Kidney glomerular epithelial cell (primary cell): ENCODE measurements around the gene CX3CR1.
A peak's percentile ranks its signal among the peaks of the same experiment; 100 is the strongest.
"Not testable (repeated sequence)": the region's sequence is repeated elsewhere in the genome, so short reads cannot be mapped to it uniquely, and the experiment has no call there.

Experiments used
- DNase-seq: peaks from one replicate; lab custom pipeline; 2025; lab: John Stamatoyannopoulos, UW

CX3CR1 gene

DNA sequence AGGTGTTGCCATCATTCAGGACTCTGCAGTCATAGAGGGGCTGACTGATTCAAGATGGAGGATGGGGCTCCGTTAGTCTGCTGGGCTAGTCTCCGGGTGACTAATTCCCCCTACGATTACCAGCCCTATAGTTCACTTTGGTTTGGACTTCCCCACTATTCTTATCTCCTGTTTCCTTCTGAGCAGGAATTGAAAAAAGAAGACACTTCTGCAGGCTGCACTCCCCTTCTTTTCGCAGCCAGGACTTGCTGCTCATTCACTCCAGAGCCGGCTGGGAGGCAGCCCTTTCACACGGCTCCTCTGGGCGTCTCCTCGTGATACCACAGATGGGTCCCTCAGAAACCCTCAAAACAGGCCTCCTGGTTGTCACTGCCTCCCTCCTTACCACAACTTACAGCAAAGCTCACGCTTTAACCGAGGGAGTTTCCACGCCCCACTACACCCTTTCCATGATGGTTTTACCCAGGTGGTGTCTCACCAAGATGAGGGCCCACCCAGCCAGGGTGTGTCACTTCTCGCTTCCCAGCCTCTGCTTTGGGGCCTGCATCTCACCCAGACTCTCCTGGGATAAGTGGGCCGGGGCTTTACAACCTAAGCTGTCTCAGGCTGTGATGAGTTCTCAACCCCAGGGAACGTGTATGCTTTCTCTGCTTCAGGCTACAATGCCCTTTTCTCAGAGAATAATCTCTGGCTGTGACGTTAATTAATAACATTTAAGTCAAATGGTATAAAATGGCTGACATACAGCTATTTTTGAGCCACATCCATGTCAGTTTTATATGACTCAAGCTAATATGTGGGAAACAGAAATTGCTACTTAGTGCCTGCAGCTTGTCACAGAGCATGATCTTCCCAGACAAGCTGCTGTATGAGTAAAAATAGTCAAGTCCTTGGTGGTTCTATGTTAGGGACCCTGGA lies 11.9 kb downstream of the CX3CR1 start:
- DNase-seq, result no peak

DNA sequence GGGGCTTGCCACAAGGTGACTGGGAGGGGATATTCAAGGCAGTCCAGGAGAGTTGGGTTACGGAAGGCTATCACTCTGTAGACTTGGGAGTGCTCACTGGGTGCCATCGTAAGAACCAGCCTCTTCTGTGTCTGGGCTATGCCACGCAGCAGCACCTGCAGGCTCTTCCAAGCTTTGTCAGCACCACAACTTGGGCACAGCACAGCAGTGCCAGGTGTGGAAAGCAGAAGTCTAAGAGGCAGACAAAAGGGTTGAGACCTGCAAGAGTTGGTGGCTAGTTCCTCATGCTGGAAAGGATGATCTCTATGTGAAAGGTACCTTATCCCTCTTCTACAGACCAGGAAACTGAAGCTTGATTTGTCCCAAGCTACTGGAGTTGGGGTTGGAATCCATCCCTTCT lies 15.8 kb downstream of the CX3CR1 start:
- DNase-seq, result no peak

DNA sequence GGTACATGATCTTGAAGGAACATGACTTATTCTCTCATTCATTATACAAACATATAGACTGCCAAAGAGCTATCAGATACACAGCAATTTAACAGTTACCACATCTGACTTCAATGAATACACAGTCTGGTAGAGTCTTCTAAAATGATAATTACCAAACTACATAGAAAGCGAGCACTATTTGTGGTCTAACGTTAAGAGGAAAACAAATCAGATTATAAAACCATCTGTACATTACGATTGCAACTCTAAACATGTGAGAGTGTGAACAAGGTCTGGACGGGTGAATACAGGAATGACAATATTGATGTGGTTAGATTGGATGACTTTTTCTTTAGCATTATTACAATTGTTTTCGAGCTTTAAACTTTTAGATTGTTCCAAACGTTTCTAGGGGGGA lies 16.3 kb downstream of the CX3CR1 start:
- no peak for DNase-seq

DNA sequence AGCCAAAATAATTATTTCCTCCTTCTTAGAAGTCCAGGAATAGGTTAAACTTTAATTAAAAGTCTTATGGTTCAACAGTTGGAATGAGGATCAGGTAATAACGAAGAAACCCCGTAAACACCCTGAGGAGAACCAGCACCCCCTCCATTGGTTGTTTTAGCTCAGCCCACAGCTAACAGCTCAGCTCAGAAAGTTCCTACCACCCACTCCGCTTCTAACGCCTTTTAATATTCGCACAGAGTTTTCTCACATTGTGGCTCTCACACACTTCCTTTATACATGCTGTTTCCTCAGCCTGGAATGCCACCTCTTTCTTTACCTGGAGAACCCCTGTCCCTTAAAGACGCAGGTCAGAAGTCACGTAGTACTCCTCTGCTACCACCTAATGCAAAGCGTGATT lies 17.0 kb downstream of the CX3CR1 start:
- no peak for DNase-seq

DNA sequence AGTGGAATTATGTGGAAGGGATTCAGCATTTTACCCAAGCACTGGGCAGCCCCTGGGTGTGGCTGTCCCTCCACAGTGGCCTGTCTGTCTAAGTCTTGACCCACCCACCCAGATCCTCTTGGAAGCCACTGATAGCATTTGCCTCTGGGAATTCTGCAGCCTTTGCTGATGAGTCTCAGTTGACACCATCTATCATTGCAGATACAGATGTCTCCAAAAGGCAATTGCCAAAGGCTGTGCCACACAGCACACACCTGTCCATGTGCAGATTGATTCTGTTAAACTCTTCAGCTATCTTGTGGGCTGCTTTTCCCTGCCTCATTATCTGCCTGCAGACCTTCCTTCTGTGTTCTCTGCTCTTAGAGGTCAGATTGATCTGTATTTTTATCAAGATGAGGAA lies 18.1 kb downstream of the CX3CR1 start:
- DNase-seq, result no peak

DNA sequence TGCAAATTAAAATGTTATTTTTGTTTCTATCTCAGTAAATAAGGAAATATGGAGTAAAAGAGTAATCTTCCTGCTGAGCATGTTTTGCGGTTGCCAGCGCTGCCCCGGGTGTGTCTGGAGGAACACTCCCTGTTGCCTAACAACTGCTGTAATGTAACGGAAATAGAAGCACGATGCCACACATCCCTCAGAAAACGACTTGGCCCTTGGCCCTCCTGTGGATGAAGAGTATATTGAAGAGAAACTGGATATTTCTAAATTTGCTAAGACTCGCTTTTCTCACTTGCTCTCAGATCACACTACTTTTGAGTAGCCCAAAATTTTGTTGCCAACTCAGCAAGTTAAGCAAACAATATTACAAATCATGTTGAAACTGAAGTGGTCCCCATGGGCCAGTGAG lies 18.9 kb downstream of the CX3CR1 start:
- DNase-seq, result peak; percentile 82

DNA sequence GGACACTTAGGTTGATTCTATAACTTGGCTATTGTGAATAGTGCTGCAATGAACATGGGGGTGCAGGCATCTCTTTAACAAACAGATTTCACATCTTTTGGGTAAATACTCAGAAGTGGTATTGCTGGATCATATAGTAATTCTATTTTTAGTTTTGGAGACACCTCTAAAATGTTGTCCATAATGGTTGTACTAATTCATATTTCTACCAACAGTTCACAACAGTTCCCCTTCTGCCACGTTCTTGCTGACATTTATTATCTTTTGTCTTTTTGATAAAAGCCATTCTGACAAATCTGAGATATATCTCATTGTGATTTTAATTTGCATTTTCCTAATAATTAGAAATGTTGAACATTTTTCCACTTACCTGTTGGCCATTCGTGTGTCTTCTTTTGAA lies 19.5 kb downstream of the CX3CR1 start:
- no peak for DNase-seq

DNA sequence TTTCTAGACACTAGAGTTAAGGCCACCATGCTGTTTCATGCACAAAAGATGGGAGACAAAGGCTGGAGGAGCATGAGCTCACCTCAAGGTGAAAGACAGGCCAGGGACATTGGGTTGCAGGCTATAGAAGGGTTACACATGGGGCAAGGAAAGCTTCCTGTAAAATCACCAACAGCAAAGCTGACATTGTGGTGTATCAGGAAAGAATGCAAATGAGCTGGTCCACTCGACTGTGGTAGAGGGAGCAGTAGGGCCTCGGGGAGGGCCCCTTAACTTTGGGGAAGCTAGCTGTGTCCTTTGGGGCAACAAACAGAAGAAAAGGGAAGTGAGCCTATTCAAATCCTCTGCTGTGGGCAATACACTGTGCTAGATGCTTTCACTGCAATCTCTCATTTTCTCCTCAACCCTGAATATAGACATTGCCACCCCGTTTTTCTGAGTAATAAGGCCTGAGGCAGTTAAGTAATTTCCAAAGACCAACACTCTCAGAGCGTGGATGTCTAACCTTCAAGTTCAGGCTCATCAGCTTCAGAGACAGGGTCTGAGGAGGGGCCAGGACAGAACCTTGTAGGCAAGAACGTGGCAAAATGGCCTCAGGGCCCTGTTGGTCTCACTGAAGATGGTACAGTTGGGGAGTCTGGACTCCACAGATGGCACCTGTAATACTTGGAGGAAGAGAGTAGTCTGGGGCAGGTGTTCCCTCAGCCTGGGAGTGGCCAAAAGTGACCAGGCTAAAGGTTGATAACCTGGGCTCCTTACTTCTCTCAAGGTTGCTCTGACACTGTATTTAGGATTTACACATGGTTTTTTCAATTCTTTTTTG lies 24.1 kb downstream of the CX3CR1 start:
- DNase-seq, result no peak

DNA sequence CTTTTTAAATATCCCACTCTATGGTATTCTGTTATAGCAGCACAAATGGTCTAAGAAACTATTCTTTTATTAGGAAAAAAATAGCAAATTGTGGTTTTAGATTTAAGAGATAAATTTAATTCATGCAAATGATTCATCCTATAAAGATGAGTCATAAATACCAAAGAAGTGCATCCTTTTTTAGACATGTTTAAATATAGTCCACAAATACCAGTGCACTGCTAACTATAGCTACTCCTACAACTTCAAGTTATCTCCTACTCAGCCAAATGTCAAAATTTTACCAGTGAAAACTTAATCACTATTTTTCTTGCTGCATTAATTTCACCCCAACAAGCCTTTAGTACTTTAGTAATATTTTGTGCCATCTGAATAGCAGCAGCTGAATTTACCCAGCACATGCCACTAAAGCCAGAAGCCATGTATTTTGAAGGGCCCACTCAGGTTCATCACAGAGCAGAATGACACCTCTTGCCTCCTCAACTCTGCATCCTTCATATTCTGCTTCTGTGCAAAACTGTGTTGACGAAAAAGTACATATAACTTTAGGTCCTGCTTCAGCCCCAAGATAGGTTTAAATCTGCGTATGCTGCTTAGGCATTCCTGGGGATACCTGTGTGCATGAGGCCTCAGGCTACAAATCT lies 24.9 kb downstream of the CX3CR1 start:
- peak; percentile 10 for DNase-seq

DNA sequence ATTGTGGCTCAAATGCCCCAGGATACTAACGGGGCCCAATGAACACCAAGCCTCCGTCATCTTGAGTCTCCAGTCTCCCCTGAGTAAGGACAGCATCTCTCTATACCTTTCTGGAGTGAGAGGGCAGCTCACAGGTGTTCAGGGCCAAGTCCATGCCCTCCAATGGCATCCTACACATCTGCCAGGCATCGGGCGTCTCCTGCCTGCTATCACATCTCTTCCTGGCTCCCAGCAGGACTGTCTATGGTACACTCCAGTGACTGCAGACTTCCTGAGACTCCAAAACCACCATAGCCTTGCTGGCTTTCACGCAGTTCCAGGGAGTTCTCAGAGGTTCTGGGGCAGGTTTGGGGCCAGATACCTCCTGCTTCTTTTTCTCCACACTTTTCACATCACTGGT lies 28.3 kb downstream of the CX3CR1 start:
- DNase-seq, result no peak

DNA sequence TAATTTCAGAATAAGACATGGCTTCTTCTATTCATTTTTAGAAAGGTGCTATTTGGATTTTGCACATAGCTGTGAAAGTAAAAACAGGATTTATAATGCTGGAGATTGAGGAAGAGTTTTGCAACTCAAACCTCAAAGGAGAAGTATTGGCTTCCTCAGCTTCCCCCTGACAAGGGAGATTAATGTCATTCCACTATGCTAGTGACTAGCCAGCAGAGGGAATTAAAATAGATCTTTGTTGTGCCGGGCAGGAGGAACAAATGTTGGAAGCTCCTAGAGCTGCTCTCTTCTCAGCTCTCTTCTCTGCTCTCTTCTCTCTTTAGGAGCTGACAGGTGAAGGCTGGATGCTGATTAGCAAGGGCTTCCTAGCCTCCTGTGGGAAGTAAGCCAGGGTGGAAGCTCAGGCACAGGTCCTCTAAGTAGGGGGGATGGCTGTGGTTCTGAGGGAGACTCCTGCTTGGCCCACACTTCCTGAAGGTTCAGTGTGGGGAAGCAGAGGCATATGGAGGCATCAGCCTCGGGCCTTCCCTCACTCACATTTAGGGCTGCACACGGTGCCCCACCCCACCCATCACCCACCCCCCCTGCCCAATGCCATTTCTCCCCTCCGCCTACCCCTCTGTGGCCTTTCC lies 29.6 kb downstream of the CX3CR1 start:
- no peak for DNase-seq

DNA sequence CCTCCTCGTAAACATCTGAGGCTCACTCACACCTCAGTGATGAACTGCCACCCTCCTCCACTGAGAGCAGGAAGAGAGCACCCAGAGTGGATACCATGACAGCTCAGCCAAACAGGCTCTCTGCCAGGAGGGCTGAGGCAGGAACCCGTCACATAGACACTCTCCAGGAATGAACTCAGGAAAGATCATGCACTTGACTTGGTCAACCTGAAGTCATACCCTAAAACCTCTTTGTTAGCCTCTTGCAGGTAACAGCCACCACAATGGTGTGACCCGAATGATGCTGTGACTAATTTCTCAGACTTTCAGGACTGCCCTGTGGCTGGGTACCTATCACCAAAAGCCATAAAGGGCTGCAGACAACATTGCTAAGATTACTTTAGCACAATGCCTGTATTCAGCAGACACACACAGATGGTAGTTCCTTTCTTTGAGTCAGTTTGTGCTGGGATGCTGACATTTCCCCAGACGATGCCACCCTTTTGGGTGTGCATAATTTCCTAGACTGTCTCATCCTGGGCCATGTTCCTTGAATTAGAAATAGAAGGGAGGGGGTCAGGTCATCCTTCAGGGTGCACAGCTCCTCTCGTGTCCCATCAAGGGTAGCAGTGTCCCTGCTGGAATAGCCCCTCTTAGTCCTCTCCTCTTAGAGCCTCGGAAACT lies 30.3 kb downstream of the CX3CR1 start:
- no peak for DNase-seq

DNA sequence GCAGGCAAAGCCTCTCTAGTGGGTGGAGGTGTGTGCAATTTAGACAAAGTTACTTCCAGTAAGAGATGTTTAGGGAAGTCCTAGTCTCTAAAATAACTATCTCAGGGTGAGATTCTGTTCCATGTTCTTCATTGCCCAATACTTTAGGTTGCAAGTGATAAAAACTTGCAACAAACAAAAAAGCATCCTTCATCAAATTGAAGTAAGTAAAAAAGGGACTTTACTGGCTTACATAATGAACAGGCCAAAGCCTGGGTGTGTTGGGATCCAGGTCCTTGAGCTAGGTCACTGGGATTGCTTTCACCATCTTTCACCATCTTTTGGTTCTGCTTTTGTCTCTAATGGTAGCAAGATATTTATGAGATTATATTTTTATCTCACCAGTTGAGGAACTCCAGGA lies 38.3 kb downstream of the CX3CR1 start:
- no peak for DNase-seq

DNA sequence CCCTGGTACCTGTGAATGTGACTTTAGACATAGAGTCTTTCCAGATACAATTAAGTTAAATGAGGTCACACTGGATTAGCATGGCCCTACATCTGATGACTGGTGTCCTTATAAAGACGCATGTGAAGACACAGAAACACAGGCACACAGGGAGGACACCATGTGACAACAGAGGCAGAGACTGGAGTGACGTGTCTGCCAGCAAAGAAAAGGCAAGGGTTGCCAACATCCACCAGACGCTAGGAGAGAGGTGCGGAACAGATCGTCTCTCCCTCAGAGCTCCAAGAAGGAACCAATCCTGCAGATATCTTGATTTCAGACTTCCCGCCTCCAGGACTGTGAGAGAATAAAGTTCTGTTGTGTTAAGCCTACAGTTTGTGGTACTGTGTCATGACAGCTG lies 42.8 kb downstream of the CX3CR1 start:
- no peak for DNase-seq

DNA sequence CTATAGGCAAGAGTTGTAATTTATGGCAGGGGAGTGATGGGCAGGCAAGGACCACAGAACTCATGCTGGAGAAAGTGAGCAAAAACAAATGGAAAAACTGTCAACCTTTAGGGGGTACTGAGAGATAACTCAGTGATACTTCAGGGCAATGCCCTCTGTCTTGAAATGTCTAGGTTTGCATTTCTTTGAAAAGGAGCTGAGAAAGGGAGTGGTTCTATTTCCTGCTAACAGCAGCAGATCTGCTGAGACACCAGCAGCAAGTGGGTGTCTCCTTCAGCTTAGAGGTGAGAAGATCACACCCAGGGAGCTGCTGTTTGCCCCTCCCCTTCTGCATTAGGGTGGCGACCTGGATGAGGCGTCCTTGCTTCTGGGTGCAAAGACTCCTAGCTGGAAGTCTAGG lies 45.2 kb downstream of the CX3CR1 start:
- no peak for DNase-seq

DNA sequence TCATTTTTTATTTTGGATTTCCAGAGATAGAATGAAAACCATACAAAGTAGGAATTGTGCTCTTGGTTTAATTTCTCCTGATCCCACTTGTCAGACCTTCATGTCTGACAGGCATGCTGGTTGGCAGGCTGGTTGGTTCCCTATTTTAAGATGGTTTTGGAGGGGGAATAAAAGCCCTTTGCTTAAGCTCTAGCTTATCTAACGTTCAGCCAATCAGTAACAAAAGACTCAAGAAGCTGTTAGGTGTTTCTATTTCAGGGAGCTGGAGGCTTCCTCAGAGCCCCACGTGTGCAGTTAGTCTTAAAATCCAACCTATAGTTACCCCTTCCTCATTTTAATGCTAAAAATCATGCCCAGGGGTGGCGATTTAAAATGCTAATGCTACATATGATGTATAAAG lies 47.0 kb downstream of the CX3CR1 start:
- no peak for DNase-seq

DNA sequence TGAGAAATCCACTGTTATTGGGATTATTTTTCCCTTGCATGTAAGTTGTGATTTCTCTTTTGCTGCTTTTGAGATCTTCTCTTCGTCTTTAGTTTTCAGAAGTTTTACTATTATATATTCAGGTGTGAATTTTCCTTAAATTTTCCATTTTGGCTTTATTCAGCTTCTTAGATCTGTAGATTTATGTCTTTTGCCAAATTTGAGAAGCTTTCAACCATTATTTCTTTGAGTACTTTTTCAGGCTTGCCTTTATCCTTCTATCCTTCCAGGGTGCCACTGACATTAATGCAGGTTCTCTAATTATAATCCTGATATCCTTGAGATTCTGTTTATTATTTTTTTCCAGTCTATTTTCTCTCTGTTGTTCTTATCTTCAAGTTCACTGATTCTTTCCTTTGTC lies 49.4 kb downstream of the CX3CR1 start:
- no peak for DNase-seq

DNA sequence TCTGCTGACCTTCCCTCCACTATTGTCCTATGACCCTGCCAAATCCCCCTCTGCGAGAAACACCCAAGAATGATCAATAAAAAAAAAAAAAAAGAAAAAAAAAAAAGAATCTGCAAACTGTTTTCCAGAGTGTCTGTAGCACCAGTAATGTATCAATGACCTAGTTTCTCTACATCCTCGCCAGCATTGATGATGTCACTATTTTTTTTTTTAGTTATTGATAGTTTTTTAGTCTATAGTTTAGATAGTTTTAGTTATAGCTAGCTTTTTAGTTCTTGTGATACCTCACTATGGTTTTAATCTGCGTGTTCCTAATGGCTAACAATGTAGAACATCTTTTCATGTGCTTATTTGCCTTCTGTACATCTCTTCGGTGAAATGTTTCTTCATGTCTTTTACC lies 51.3 kb downstream of the CX3CR1 start:
- DNase-seq, result no peak

DNA sequence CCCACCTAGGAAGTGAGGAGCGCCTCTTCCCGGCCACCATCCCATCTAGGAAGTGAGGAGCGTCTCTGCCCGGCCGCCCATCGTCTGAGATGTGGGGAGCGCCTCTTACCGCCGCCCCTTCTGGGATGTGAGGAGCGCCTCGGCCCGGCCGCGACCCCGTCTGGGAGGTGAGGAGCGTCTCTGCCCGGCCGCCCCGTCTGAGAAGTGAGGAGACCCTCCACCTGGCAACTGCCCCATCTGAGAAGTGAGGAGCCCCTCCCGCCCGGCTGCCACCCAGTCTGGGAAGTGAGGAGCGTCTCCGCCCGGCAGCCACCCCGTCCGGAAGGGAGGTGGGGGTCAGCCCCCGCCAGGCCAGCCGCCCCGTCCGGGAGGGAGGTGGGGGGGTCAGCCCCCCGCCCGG lies 52.2 kb downstream of the CX3CR1 start:
- not testable (repeated sequence) for DNase-seq

DNA sequence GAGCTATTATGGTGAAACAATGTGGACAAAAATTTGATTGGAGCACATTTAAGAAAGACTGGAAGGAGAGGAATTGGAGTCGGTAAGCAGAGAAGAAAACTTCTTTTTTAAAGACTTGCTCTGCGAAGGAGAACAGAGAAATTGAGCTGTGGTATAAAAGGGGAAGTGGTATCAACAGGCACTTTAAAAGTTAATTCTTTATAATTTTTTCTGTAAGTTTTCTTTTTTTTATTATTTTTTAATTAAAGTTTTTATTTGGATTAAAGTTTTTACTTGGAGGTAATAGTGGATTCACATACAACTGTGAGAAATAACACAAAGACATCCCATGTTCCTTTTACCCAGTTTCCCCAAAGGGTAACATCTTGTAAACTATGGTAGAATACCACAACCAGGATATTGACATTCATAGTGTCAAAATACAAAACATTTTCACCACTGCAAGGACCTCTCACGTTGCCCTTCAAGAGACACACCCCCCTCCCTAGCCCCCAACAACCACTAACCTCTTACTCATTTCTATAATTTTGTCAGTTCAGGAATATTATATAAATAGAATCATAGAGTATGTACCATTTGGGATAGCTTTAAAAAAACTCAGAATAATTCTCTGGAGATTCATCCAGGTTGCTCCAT lies 53.6 kb downstream of the CX3CR1 start:
- DNase-seq, result no peak

DNA sequence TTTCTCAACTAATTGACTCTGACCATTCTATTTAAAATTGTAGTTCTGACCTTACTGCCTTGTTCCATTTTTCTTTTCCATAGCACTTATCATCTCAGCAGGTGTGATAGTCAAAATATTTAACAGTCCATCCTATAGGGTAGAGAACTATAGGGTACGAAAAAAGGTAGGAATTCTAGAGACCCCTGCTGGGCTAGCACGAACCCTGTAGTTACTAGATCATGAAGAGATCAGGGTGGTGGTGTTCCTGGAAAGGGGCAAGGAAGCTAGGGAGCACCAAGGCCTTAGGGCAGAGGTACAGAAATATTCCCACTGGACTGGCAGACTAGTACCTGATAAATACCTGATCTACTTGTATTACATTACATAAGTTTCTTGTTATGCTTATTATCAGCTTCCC lies 55.5 kb downstream of the CX3CR1 start:
- no peak for DNase-seq
